A673 (cell line): ENCODE results near the gene STT3B.

Experiments used
- CTCF ChIP-seq: fragments of 300-800, 200-600 bp; sonication (generic); conservative IDR thresholded peaks from 2 replicates; pipeline ENCODE4 v1.5.1; 2017; ENCODE audit warnings: low read depth, mild to moderate bottlenecking, antibody characterized with exemption, low read length, moderate library complexity, mixed read lengths
- EZH2 ChIP-seq: fragments of 200-600 bp; sonication (generic); IDR thresholded peaks from 2 replicates; pipeline ENCODE4 v1.6.1; 2017; ENCODE audit warnings: borderline replicate concordance, low read depth, mild to moderate bottlenecking, mixed read lengths, antibody characterized with exemption, low read length; ENCODE audit not compliant: poor library complexity, severe bottlenecking

GRCh38 chr3:31490502-31490901 lies 42.2 kb upstream of the STT3B start:
- no peak for TF ChIP-seq EZH2
- no peak for TF ChIP-seq CTCF
